NT2/D1 (cell line): ENCODE data around the gene PFKM.

Experiments used
- YY1 ChIP-seq: IDR thresholded peaks from 2 replicates; pipeline ENCODE4 v1.6.1; 2011; ENCODE audit not compliant: insufficient read length, insufficient read depth
- ZNF274 ChIP-seq: IDR thresholded peaks from 2 replicates; pipeline ENCODE4 v1.6.1; 2011; ENCODE audit warnings: mild to moderate bottlenecking, low read depth, low read length

- TF ChIP-seq ZNF274 (no peak), YY1 (no peak)
These were observed 38.8 kb downstream of the PFKM start for GRCh38 chr12:48157889-48158370.
